ENCODE measurements around the gene TTC6.
A peak's percentile ranks its signal among the peaks of the same experiment; 100 is the strongest.

Gene TTC6

GRCh38 chr14:37594971-37595808, at the start of gene TTC6, which contains the start of gene FOXA1:
TTC6 (plus strand) TSS chr14:37595629; CDS start chr14:37622065, 26,436 bp downstream.
FOXA1 (minus strand) TSS chr14:37595249; CDS start chr14:37594972, 277 bp downstream.
- Histone ChIP-seq H3K27ac (peak within 1 kb of the TSS; percentile 40; the same call in 1 of the 2 replicates), H3K4me3 (IDR thresholded peaks at IDR 0.05; ENCODE audit: insufficient read depth, low read depth, low read length) (no peak within 1 kb of the TSS), H3K79me2 (ENCODE audit: insufficient read depth, low read depth) (no peaks in the 10 kb centered on the region), H3K27me3 (ENCODE audit: insufficient read depth, low read depth) (no peaks in the 10 kb centered on the region), H4K20me1 (ENCODE audit: insufficient read depth) (no peaks in the 10 kb centered on the region), H2AFZ (ENCODE audit: low read depth) (peak within 1 kb of the TSS; percentile 34; the same call in 1 of the 2 replicates), H3K4me2 (0 out of 2 replicates have a peak within 1 kb of the TSS, but pooled peaks have one; percentile 17), H3K36me3 (ENCODE audit: insufficient read depth) (no peaks in the 10 kb centered on the region), H3K4me1 (ENCODE audit: low read depth, poor library complexity, severe bottlenecking) (no peaks in the 10 kb centered on the region), H3K9ac (peak within 1 kb of the TSS; percentile 42; the same call in 1 of the 2 replicates)
- no peak for TF ChIP-seq CTCF (conservative IDR thresholded peaks at IDR 0.05; ENCODE audit: low read depth, low read length)

- Histone ChIP-seq H3K79me2 (ENCODE audit: insufficient read depth, low read depth) (no peaks in the 10 kb centered on the region), H3K4me3 (IDR thresholded peaks at IDR 0.05; ENCODE audit: insufficient read depth, low read depth, low read length) (no peak overlapping the region), H2AFZ (ENCODE audit: low read depth) (no peak overlapping the region), H3K4me1 (ENCODE audit: low read depth, poor library complexity, severe bottlenecking) (no peaks in the 10 kb centered on the region), H4K20me1 (ENCODE audit: insufficient read depth) (no peaks in the 10 kb centered on the region), H3K4me2 (no peak overlapping the region), H3K27ac (no peak overlapping the region), H3K27me3 (ENCODE audit: insufficient read depth, low read depth) (no peaks in the 10 kb centered on the region), H3K9ac (no peak overlapping the region), H3K36me3 (ENCODE audit: insufficient read depth) (no peaks in the 10 kb centered on the region)
- no peak for TF ChIP-seq CTCF (conservative IDR thresholded peaks at IDR 0.05; ENCODE audit: low read depth, low read length)
Measured at GRCh38 chr14:37546621-37547447, 48.6 kb upstream of the TTC6 start.

GRCh38 chr14:37550511-37550910, 44.9 kb upstream of the TTC6 start:
- Histone ChIP-seq H3K27ac (no peak overlapping the region), H2AFZ (ENCODE audit: low read depth) (no peak overlapping the region), H3K27me3 (ENCODE audit: insufficient read depth, low read depth) (no peaks in the 10 kb centered on the region), H4K20me1 (ENCODE audit: insufficient read depth) (no peaks in the 10 kb centered on the region), H3K36me3 (ENCODE audit: insufficient read depth) (no peaks in the 10 kb centered on the region), H3K4me2 (no peak overlapping the region), H3K4me1 (ENCODE audit: low read depth, poor library complexity, severe bottlenecking) (peaks cover 17% of the 10 kb centered on the region), H3K4me3 (IDR thresholded peaks at IDR 0.05; ENCODE audit: insufficient read depth, low read depth, low read length) (no peak overlapping the region), H3K79me2 (ENCODE audit: insufficient read depth, low read depth) (no peaks in the 10 kb centered on the region), H3K9ac (no peak overlapping the region)
- TF ChIP-seq CTCF (conservative IDR thresholded peaks at IDR 0.05; ENCODE audit: low read depth, low read length) = no peak

- Histone ChIP-seq H3K27me3 (ENCODE audit: insufficient read depth, low read depth) (no peaks in the 10 kb centered on the region), H3K36me3 (ENCODE audit: insufficient read depth) (no peaks in the 10 kb centered on the region), H3K79me2 (ENCODE audit: insufficient read depth, low read depth) (no peaks in the 10 kb centered on the region), H3K9ac (no peak overlapping the region), H3K4me3 (IDR thresholded peaks at IDR 0.05; ENCODE audit: insufficient read depth, low read depth, low read length) (no peak overlapping the region), H3K4me1 (ENCODE audit: low read depth, poor library complexity, severe bottlenecking) (peaks cover 17% of the 10 kb centered on the region), H3K27ac (no peak overlapping the region), H3K4me2 (no peak overlapping the region), H4K20me1 (ENCODE audit: insufficient read depth) (no peaks in the 10 kb centered on the region), H2AFZ (ENCODE audit: low read depth) (no peak overlapping the region)
- no peak for TF ChIP-seq CTCF (conservative IDR thresholded peaks at IDR 0.05; ENCODE audit: low read depth, low read length)
Measured at GRCh38 chr14:37551119-37551518, 44.3 kb upstream of the TTC6 start.

All from KMS-11 (cell line).